ENCODE data around the gene DAGLB. TPM values are rescaled to one million over a fixed set of nuclear protein-coding genes. Genes with fewer than 3 reads are reported as not detected.

The DAGLB gene
- total RNA-seq, 1 donor from 2014 or later: 28.3 TPM

DNA sequence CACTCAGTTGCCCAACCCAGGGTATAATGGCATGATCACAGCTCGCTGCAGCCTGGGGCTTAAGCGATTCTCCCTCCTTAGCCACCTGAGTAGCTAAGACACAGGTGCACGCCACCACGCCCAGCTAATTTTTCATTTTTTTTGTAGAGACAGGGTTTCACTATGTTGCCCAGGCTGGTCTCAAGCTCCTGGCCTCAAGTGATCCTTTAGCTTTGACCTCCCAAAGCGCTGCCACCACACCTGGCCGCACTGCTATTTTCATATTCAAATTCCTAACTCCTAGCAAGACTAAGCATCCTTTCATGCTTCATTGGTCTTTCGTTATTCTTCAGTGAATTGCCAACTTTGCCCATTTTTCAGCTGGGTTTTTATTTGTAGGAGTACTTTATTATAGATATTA lies 30.4 kb upstream of the DAGLB start:
- Mint-ChIP-seq H3K4me1 (ENCODE audit: low read depth, unreplicated experiment) (peaks cover 56% of the 10 kb centered on the region), H3K9me3 (ENCODE audit: unreplicated experiment) (no peaks in the 10 kb centered on the region), H3K4me3 (ENCODE audit: unreplicated experiment) (no peak overlapping the region), H3K27me3 (ENCODE audit: low read depth, unreplicated experiment) (no peaks in the 10 kb centered on the region), H3K27ac (ENCODE audit: unreplicated experiment) (no peak overlapping the region), H3K36me3 (ENCODE audit: low read depth, unreplicated experiment) (peaks cover 19% of the 10 kb centered on the region)
- no peak overlapping the region for H3K4me3 ChIP-seq (ENCODE audit: insufficient read depth, low read depth, low read length)
- peaks cover 57% of the 10 kb centered on the region for H3K36me3 ChIP-seq (ENCODE audit: insufficient read depth, low read length)
- no peak overlapping the region for H3K9ac ChIP-seq (ENCODE audit: low read length)
- H4K20me1 ChIP-seq (ENCODE audit: insufficient read depth, low read length): peaks cover 98% of the 10 kb centered on the region
- H3K79me2 ChIP-seq (ENCODE audit: insufficient read depth, low read length): peaks cover 100% of the 10 kb centered on the region
- FAIRE-seq: no peak
- TF ChIP-seq CTCF (IDR thresholded peaks at IDR 0.05; ENCODE audit: insufficient read depth, low read depth, low read length) (no peak), EZH2 (IDR thresholded peaks at IDR 0.05; ENCODE audit: insufficient read depth, low read length) (no peak)
- peaks cover 33% of the 10 kb centered on the region for H3K4me1 ChIP-seq (ENCODE audit: insufficient read depth, low read length)
- H3K4me2 ChIP-seq (ENCODE audit: low read length): peak overlapping the region; percentile 14
- no peak overlapping the region for H2AFZ ChIP-seq (ENCODE audit: low read depth, low read length)
- DNase-seq (ENCODE audit: low read depth): no peak
- H3K27ac ChIP-seq (ENCODE audit: low read depth, low read length): no peak overlapping the region
- H3K9me3 ChIP-seq (ENCODE audit: insufficient read depth, low read depth, low read length): no peaks in the 10 kb centered on the region
- no peaks in the 10 kb centered on the region for H3K27me3 ChIP-seq (ENCODE audit: insufficient read depth, low read length)

- no peak overlapping the region for H3K27ac Mint-ChIP-seq (ENCODE audit: unreplicated experiment)
- DNase-seq (ENCODE audit: low read depth) (no peak), FAIRE-seq (no peak)
- Histone ChIP-seq H2AFZ (ENCODE audit: low read depth, low read length) (no peak overlapping the region), H3K4me1 (ENCODE audit: insufficient read depth, low read length) (peaks cover 30% of the 10 kb centered on the region), H3K4me3 (ENCODE audit: insufficient read depth, low read depth, low read length) (no peak overlapping the region), H3K27ac (ENCODE audit: low read depth, low read length) (no peak overlapping the region), H3K36me3 (ENCODE audit: insufficient read depth, low read length) (peaks cover 65% of the 10 kb centered on the region), H3K79me2 (ENCODE audit: insufficient read depth, low read length) (peaks cover 100% of the 10 kb centered on the region), H3K9me3 (ENCODE audit: insufficient read depth, low read depth, low read length) (no peaks in the 10 kb centered on the region), H4K20me1 (ENCODE audit: insufficient read depth, low read length) (peaks cover 98% of the 10 kb centered on the region), H3K4me2 (ENCODE audit: low read length) (peak overlapping the region; percentile 28), H3K9ac (ENCODE audit: low read length) (peak overlapping the region; percentile 13), H3K27me3 (ENCODE audit: insufficient read depth, low read length) (no peaks in the 10 kb centered on the region)
- TF ChIP-seq CTCF (IDR thresholded peaks at IDR 0.05; ENCODE audit: insufficient read depth, low read depth, low read length): no peak
- TF ChIP-seq EZH2 (IDR thresholded peaks at IDR 0.05; ENCODE audit: insufficient read depth, low read length): no peak
- H3K27me3 Mint-ChIP-seq (ENCODE audit: low read depth, unreplicated experiment): no peaks in the 10 kb centered on the region
- peaks cover 14% of the 10 kb centered on the region for H3K36me3 Mint-ChIP-seq (ENCODE audit: low read depth, unreplicated experiment)
- peaks cover 58% of the 10 kb centered on the region for H3K4me1 Mint-ChIP-seq (ENCODE audit: low read depth, unreplicated experiment)
- no peak overlapping the region for H3K4me3 Mint-ChIP-seq (ENCODE audit: unreplicated experiment)
- no peaks in the 10 kb centered on the region for H3K9me3 Mint-ChIP-seq (ENCODE audit: unreplicated experiment)
These were observed 29.5 kb upstream of the DAGLB start for GRCh38 chr7:6477318-6477660.

GRCh38 chr7:6476596-6477317 lies 29.0 kb upstream of the DAGLB start:
- no peaks in the 10 kb centered on the region for H3K9me3 Mint-ChIP-seq (ENCODE audit: unreplicated experiment)

More at GRCh38 chr7:6476596-6477317, 29.0 kb upstream of the DAGLB start:
- H3K27me3 ChIP-seq (ENCODE audit: insufficient read depth, low read length): no peaks in the 10 kb centered on the region
- H3K79me2 ChIP-seq (ENCODE audit: insufficient read depth, low read length): peaks cover 100% of the 10 kb centered on the region
- no peak overlapping the region for H2AFZ ChIP-seq (ENCODE audit: low read depth, low read length)
- no peak for DNase-seq (ENCODE audit: low read depth)
- H3K4me1 Mint-ChIP-seq (ENCODE audit: low read depth, unreplicated experiment): peaks cover 58% of the 10 kb centered on the region
- H3K27ac ChIP-seq (ENCODE audit: low read depth, low read length): peak overlapping the region; percentile 20
- TF ChIP-seq EZH2 (IDR thresholded peaks at IDR 0.05; ENCODE audit: insufficient read depth, low read length) (no peak), CTCF (IDR thresholded peaks at IDR 0.05; ENCODE audit: insufficient read depth, low read depth, low read length) (no peak)
- H3K27me3 Mint-ChIP-seq (ENCODE audit: low read depth, unreplicated experiment): no peaks in the 10 kb centered on the region
- no peak for FAIRE-seq
- H3K4me1 ChIP-seq (ENCODE audit: insufficient read depth, low read length): peaks cover 25% of the 10 kb centered on the region
- H3K36me3 Mint-ChIP-seq (ENCODE audit: low read depth, unreplicated experiment): peaks cover 18% of the 10 kb centered on the region
- peak overlapping the region; percentile 28 for H3K4me2 ChIP-seq (ENCODE audit: low read length)
- no peaks in the 10 kb centered on the region for H3K9me3 ChIP-seq (ENCODE audit: insufficient read depth, low read depth, low read length)
- peaks cover 68% of the 10 kb centered on the region for H3K36me3 ChIP-seq (ENCODE audit: insufficient read depth, low read length)
- peak overlapping the region; percentile 13 for H3K9ac ChIP-seq (ENCODE audit: low read length)
- H3K27ac Mint-ChIP-seq (ENCODE audit: unreplicated experiment): peak overlapping the region; percentile 84
- peak overlapping the region; percentile 29 for H3K4me3 Mint-ChIP-seq (ENCODE audit: unreplicated experiment)
- H4K20me1 ChIP-seq (ENCODE audit: insufficient read depth, low read length): peaks cover 99% of the 10 kb centered on the region
- H3K4me3 ChIP-seq (ENCODE audit: insufficient read depth, low read depth, low read length): no peak overlapping the region

Measured in astrocyte (in vitro differentiated cells and primary cell).